ENCODE results near the gene PGAM5. TPM values are rescaled to one million over a fixed set of nuclear protein-coding genes. Genes with fewer than 3 reads are reported as not detected.
"Not testable (repeated sequence)": the region's sequence is repeated elsewhere in the genome, so short reads cannot be mapped to it uniquely, and the experiment has no call there.

Gene PGAM5
- total RNA-seq, 5 donors from 2014 or later (not counting 1 experiment from before 2014, with no cell fraction given) = 21.3 to 32.4 (median 31.5) TPM

DNA sequence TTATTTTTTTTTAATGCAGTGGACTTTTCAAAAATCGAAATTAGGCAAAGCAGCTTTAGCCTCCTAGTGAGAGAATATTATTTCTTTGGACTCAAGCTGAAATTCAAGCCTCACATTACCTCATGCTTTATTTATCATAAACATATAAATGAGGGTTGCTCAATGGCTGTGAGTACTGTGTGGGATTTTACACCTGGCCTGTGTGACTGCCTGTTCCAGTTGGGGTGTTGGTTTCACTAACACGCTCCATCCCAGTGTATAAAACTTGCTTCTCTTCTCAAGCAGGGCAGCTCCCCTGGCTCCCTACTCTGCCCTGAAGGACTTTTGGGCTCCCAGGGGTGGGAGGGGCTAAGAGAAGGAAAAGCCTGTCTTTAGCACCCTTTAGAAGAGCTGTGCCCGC lies 36.0 kb downstream of the PGAM5 start:
- Mint-ChIP-seq H3K9me3 (no peaks in the 10 kb centered on the region), H3K36me3 (peaks cover 59% of the 10 kb centered on the region), H3K4me3 (no peak overlapping the region), H3K27ac (no peak overlapping the region), H3K4me1 (peaks cover 7 to 10% (median 9%) of the 10 kb centered on the region in 3 donors), H3K27me3 (no peaks in the 10 kb centered on the region)
- H3K27me3 ChIP-seq (replicated peaks in 1 of 2; ENCODE audit: control insufficient read depth in 2 of 2, extremely low read depth in 1 of 2, insufficient read depth in 2 of 2, low read length in 1 of 2) = no peaks in the 10 kb centered on the region
- ChIA-PET CTCF (interaction anchor here in 1 of 2 donors (0.6 kb wide), 1 partner anchor 127 kb away, joined by 3 read pairs; no protein-coding TSS in a partner anchor), POLR2A (no interaction called here)
- ATAC-seq (replicated peaks in 1 of 4) (no peak), DNase-seq (no peak)
- WGBS (ENCODE audit: insufficient coverage) = 100% methylated on average over 1 of the region's 3 CpGs
- H3K4me1 ChIP-seq (ENCODE audit: control insufficient read depth in 1 of 2, extremely low read depth in 1 of 2, insufficient read depth in 2 of 2, low read length in 2 of 2) = no peaks in the 10 kb centered on the region
- H3K36me3 ChIP-seq (ENCODE audit: control insufficient read depth in 2 of 2, extremely low read depth in 1 of 2, insufficient read depth in 1 of 2, low read length in 1 of 2) = peaks cover 29 to 94% of the 10 kb centered on the region in 2 donors
- H3K27ac ChIP-seq (ENCODE audit: low read length) = no peak overlapping the region
- no peaks in the 10 kb centered on the region for H3K9me3 ChIP-seq
- no peak overlapping the region for H3K4me3 ChIP-seq (ENCODE audit: control insufficient read depth in 1 of 2, extremely low read depth in 1 of 2, low read length in 1 of 2)

DNA sequence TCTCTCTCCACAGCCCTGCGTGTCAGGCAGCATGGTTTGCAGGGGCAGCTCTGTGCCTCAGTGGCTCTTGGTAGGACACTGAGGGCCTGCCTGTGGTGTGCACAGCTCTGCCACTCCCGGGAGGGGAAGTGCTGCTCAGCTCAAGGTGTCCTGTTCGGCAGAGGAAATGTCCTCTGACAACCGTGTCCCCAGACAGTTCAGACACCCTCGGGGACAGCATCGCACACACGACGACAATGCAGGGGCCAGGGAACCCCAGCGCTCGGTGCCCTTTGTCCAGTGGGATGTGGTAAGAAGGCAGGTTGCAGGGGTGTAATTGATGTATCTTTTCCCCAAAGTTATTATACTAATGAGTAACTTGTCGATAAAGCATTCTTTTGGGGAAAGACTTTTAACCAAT lies 36.8 kb downstream of the PGAM5 start:
- H3K36me3 Mint-ChIP-seq = peaks cover 52% of the 10 kb centered on the region
- no peaks in the 10 kb centered on the region for H3K9me3 ChIP-seq
- CTCF ChIA-PET = no interaction called here
- no peak for DNase-seq
- no peak overlapping the region for H3K27ac ChIP-seq (ENCODE audit: low read length)
- peaks cover 6 to 9% (median 7%) of the 10 kb centered on the region in 3 donors for H3K4me1 Mint-ChIP-seq
- H3K27ac Mint-ChIP-seq = no peak overlapping the region
- no peak for ATAC-seq (replicated peaks in 1 of 4)
- H3K4me3 ChIP-seq (ENCODE audit: control insufficient read depth in 1 of 2, extremely low read depth in 1 of 2, low read length in 1 of 2) = no peak overlapping the region
- no peaks in the 10 kb centered on the region for H3K27me3 Mint-ChIP-seq
- no peaks in the 10 kb centered on the region for H3K4me1 ChIP-seq (ENCODE audit: control insufficient read depth in 1 of 2, extremely low read depth in 1 of 2, insufficient read depth in 2 of 2, low read length in 2 of 2)
- H3K27me3 ChIP-seq (replicated peaks in 1 of 2; ENCODE audit: control insufficient read depth in 2 of 2, extremely low read depth in 1 of 2, insufficient read depth in 2 of 2, low read length in 1 of 2) = no peaks in the 10 kb centered on the region
- peaks cover 29 to 91% of the 10 kb centered on the region in 2 donors for H3K36me3 ChIP-seq (ENCODE audit: control insufficient read depth in 2 of 2, extremely low read depth in 1 of 2, insufficient read depth in 1 of 2, low read length in 1 of 2)
- H3K4me3 Mint-ChIP-seq = no peak overlapping the region
- WGBS (ENCODE audit: insufficient coverage) = 97% methylated on average over 4 of the region's 11 CpGs
- no peaks in the 10 kb centered on the region for H3K9me3 Mint-ChIP-seq
- POLR2A ChIA-PET = interaction anchor here in 1 of 2 donors (0.6 kb wide), 2 partner anchors 11 to 29 kb away, joined by 3 to 5 read pairs; no protein-coding TSS in a partner anchor

DNA sequence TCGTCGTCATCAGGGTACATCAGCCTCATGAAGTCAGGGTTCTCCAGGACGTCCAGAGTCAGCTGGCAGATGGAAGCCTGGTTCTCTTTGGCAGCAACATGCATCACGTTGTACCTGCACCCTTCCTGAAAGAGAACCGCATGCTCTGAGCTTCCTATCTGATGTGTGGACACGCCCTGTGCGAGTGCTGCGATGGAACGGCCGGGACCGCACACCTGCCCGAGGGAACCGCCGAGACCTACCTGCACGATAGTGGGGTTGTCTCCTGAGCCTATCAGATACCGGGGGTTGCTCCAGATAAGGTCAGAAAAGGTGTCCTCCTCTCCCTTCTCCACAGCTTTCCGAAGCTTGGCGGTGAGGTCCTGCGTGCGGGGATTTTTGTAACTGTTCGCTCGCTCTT lies 37.3 kb downstream of the PGAM5 start:
- ATAC-seq (replicated peaks in 1 of 4) = no peak
- Mint-ChIP-seq H3K9me3 (no peaks in the 10 kb centered on the region), H3K4me1 (peaks cover under 1 to 4% (median 4%) of the 10 kb centered on the region in 3 donors), H3K36me3 (peaks cover 50% of the 10 kb centered on the region), H3K27me3 (no peaks in the 10 kb centered on the region), H3K27ac (no peak overlapping the region), H3K4me3 (no peak overlapping the region)
- ChIA-PET CTCF (no interaction called here), POLR2A (interaction anchor here in 1 of 2 donors (0.6 kb wide), 1 partner anchor 12 kb away, joined by 3 read pairs; no protein-coding TSS in a partner anchor)
- Histone ChIP-seq H3K27ac (ENCODE audit: low read length) (no peak overlapping the region), H3K4me1 (ENCODE audit: control insufficient read depth in 1 of 2, extremely low read depth in 1 of 2, insufficient read depth in 2 of 2, low read length in 2 of 2) (no peaks in the 10 kb centered on the region), H3K36me3 (ENCODE audit: control insufficient read depth in 2 of 2, extremely low read depth in 1 of 2, insufficient read depth in 1 of 2, low read length in 1 of 2) (peaks cover 27 to 91% of the 10 kb centered on the region in 2 donors), H3K9me3 (no peaks in the 10 kb centered on the region), H3K4me3 (ENCODE audit: control insufficient read depth in 1 of 2, extremely low read depth in 1 of 2, low read length in 1 of 2) (no peak overlapping the region), H3K27me3 (replicated peaks in 1 of 2; ENCODE audit: control insufficient read depth in 2 of 2, extremely low read depth in 1 of 2, insufficient read depth in 2 of 2, low read length in 1 of 2) (no peaks in the 10 kb centered on the region)
- 98% methylated on average over 17 of the region's 22 CpGs for WGBS (ENCODE audit: insufficient coverage)
- DNase-seq = no peak

DNA sequence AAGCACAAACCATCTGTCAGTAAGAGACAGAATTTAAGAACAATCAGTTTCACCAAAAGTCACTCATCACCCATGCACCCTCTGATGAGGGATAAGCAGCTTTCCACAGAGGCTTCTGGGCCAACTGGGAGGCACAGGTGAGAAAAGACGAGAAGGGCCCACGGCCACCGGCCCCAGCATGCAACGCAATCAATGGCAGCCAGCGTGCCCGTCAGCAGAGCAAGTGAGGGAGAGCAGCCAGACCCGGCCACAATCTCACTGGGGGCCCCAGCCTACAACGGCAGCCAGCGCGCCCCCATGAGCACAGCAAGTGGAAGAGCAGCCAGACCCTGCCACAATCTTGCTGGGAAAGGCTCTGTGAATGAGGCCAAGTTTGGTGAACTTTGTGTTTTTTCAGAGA lies 37.7 kb downstream of the PGAM5 start:
- Histone ChIP-seq H3K27ac (ENCODE audit: low read length) (no peak overlapping the region), H3K4me1 (ENCODE audit: control insufficient read depth in 1 of 2, extremely low read depth in 1 of 2, insufficient read depth in 2 of 2, low read length in 2 of 2) (no peaks in the 10 kb centered on the region), H3K36me3 (ENCODE audit: control insufficient read depth in 2 of 2, extremely low read depth in 1 of 2, insufficient read depth in 1 of 2, low read length in 1 of 2) (peaks cover 28 to 91% of the 10 kb centered on the region in 2 donors), H3K9me3 (no peaks in the 10 kb centered on the region), H3K27me3 (replicated peaks in 1 of 2; ENCODE audit: control insufficient read depth in 2 of 2, extremely low read depth in 1 of 2, insufficient read depth in 2 of 2, low read length in 1 of 2) (no peaks in the 10 kb centered on the region), H3K4me3 (ENCODE audit: control insufficient read depth in 1 of 2, extremely low read depth in 1 of 2, low read length in 1 of 2) (no peak overlapping the region)
- POLR2A ChIA-PET = no interaction called here
- Mint-ChIP-seq H3K4me1 (peaks cover 0 to 2% (median 2%) of the 10 kb centered on the region in 3 donors), H3K27me3 (no peaks in the 10 kb centered on the region), H3K4me3 (no peak overlapping the region), H3K9me3 (no peaks in the 10 kb centered on the region), H3K27ac (no peak overlapping the region), H3K36me3 (peaks cover 48% of the 10 kb centered on the region)
- no peak for DNase-seq
- CTCF ChIA-PET = no interaction called here
- no peak for ATAC-seq (replicated peaks in 1 of 4)
- WGBS (ENCODE audit: insufficient coverage) = 86% methylated on average over 10 of the region's 10 CpGs

DNA sequence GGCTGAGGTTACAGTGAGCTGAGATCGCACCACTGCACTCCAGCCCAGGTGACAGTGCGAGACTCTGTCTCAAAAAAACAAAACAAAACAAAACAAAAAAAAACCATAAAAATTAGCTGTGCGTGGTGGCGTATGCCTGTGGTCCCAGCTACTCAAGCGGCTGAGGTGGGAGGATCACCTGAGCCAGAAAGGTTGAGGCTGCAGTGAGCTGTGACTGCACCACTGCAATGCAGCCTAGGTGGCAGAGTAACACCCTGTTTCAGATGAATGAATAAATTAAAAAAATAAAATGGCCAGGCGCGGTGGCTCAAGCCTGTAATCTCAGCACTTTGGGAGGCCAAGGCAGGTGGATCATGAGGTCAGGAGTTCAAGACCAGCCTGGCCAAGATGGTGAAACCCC lies 43.0 kb downstream of the PGAM5 start:
- H3K36me3 ChIP-seq (ENCODE audit: control insufficient read depth in 2 of 2, extremely low read depth in 1 of 2, insufficient read depth in 1 of 2, low read length in 1 of 2) = peaks cover 5 to 64% of the 10 kb centered on the region in 2 donors
- DNase-seq; H3K27me3 Mint-ChIP-seq; H3K4me1 Mint-ChIP-seq; H3K27ac Mint-ChIP-seq; ATAC-seq (replicated peaks in 1 of 4); H3K27me3 ChIP-seq (replicated peaks in 1 of 2; ENCODE audit: control insufficient read depth in 2 of 2, extremely low read depth in 1 of 2, insufficient read depth in 2 of 2, low read length in 1 of 2); H3K4me3 Mint-ChIP-seq; H3K4me3 ChIP-seq (ENCODE audit: control insufficient read depth in 1 of 2, extremely low read depth in 1 of 2, low read length in 1 of 2); H3K4me1 ChIP-seq (ENCODE audit: control insufficient read depth in 1 of 2, extremely low read depth in 1 of 2, insufficient read depth in 2 of 2, low read length in 2 of 2); POLR2A ChIA-PET; H3K27ac ChIP-seq (ENCODE audit: low read length); H3K9me3 Mint-ChIP-seq; CTCF ChIA-PET; H3K9me3 ChIP-seq: not testable (repeated sequence)
- peaks cover 25% of the 10 kb centered on the region for H3K36me3 Mint-ChIP-seq
- WGBS (ENCODE audit: insufficient coverage) = 91% methylated on average over 3 of the region's 7 CpGs

DNA sequence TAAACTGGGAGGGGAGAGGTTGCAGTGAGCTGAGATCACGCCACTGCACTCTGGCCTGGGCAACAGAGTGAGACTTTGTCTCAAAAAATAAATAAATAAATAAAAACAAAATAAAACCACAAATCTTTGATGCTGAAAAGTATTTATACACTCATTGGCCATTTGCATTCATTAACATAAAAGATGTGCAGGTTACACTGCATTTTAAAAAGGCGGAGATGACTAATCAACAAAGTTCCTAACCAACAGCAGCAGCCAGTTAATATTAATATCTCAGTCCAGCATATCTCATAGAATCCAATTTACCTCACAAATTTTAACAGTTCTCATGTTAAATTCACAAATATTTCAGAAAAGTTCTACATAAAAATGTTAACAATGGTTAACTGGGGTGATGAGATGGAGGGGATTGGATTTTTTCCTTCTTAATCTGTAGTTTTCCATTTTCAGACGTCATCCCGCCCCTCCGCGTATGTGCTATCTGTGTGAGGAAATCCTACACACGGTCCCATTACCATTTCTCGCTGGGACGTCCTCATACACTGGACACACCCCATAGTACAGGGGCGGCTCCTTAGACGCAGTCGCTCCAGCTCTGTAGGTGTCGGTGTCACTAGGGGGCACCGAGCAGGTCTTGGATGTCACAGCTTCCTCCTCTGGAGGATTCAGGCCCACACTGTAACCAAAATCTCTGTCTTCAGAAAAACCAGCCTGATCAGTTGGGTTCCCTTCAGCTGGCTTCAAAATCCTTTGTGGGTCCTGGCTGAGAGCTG lies 43.7 kb downstream of the PGAM5 start:
- H3K36me3 Mint-ChIP-seq = peaks cover 23% of the 10 kb centered on the region
- CTCF ChIA-PET = no interaction called here
- no peaks in the 10 kb centered on the region for H3K9me3 ChIP-seq
- POLR2A ChIA-PET = no interaction called here
- no peak overlapping the region for H3K27ac Mint-ChIP-seq
- no peaks in the 10 kb centered on the region for H3K9me3 Mint-ChIP-seq
- no peaks in the 10 kb centered on the region for H3K27me3 Mint-ChIP-seq
- 84% methylated on average over 8 of the region's 14 CpGs for WGBS (ENCODE audit: insufficient coverage)
- H3K4me3 ChIP-seq (ENCODE audit: control insufficient read depth in 1 of 2, extremely low read depth in 1 of 2, low read length in 1 of 2) = no peak overlapping the region
- no peak overlapping the region for H3K27ac ChIP-seq (ENCODE audit: low read length)
- DNase-seq = no peak
- H3K27me3 ChIP-seq (replicated peaks in 1 of 2; ENCODE audit: control insufficient read depth in 2 of 2, extremely low read depth in 1 of 2, insufficient read depth in 2 of 2, low read length in 1 of 2) = no peaks in the 10 kb centered on the region
- ATAC-seq (replicated peaks in 1 of 4) = peak in 2 of 4 experiments; percentile 29 to 34
- H3K4me3 Mint-ChIP-seq = no peak overlapping the region
- peaks cover 0 to 4% of the 10 kb centered on the region in 2 experiments for H3K4me1 ChIP-seq (ENCODE audit: control insufficient read depth in 1 of 2, extremely low read depth in 1 of 2, insufficient read depth in 2 of 2, low read length in 2 of 2)
- H3K36me3 ChIP-seq (ENCODE audit: control insufficient read depth in 2 of 2, extremely low read depth in 1 of 2, insufficient read depth in 1 of 2, low read length in 1 of 2) = peaks cover 5 to 59% of the 10 kb centered on the region in 2 donors
- H3K4me1 Mint-ChIP-seq = peaks cover 5 to 8% (median 8%) of the 10 kb centered on the region in 3 donors
